GM19193 (cell line): Measurements from ENCODE around the gene PRTFDC1.

Source experiments
- POLR2A ChIP-seq: IDR thresholded peaks from 4 replicates; pipeline ENCODE4 v1.6.1; 2011; ENCODE audit not compliant: insufficient read depth, insufficient read length; ENCODE audit errors: extremely low read depth

PRTFDC1 gene

GRCh38 chr10:24822590-24822989 is 129.8 kb downstream of the PRTFDC1 start:
- TF ChIP-seq POLR2A, result no peak

DNA sequence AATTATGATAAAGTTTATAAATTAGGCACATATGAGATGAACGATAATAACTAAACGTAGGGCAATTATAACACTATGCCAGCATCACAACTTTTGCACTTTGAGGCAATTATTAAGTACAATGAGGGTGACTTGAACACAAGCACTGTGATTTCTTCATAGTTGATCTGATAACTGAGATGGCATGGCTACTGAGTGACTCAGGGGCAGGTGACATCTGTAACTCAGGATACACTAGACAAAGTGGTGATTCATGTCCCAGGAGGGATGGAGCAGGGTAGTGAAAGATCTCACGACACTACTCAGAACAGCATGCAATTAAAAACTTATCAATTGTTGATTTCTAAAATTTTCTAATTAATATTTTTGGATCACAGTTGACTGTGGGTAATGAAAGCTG is 130.4 kb downstream of the PRTFDC1 start:
- no peak for TF ChIP-seq POLR2A

DNA sequence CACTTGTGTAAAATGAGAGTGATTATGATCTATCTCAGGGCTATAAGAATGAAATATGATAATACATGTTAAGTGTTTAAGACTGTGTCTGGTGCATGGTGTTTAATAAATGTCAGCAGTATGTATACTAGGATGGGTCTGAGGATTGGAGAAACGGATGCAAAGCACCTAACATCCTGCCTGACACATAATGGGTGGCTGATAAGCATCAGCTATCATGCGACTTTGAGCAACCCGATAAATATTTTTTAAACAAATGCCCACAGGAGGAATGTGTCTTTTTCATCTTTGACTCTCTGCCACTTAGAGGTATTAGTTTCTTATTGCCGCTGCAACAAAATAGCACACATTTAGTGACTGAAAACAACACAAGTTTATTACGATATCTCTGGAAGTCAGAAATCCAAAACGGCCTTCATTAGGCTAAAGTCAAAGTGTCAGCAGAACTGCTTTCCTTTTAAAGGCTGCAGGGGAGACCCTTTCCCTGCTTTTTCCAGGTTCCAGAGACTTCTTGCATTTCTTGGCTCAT is 135.5 kb downstream of the PRTFDC1 start:
- TF ChIP-seq POLR2A, result no peak

GRCh38 chr10:24814568-24815313 is 137.7 kb downstream of the PRTFDC1 start:
- no peak for TF ChIP-seq POLR2A

GRCh38 chr10:24813856-24814255 is 138.6 kb downstream of the PRTFDC1 start:
- no peak for TF ChIP-seq POLR2A

- no peak for TF ChIP-seq POLR2A
Observed at GRCh38 chr10:24806262-24806661, 146.1 kb downstream of the PRTFDC1 start.

DNA sequence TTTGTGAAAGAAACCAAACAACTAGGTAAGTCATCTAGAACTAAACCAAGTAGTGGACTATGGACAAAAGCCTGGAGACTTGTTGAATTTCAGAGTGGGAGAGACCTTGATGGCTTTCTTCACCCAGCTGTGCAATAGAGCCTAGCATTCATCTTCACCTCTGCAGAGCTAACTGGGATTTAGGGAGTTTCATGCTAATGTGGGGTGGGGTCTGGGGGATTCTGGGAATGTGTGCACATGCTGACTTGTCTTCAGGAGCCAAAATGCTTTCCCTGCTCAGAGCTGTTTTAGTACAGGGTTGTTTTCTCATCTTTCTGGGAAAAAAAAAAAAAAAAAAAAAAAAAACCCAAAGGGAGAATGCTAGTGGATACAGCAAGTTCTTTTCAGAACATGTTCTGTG is 147.4 kb downstream of the PRTFDC1 start:
- TF ChIP-seq POLR2A, result no peak

- TF ChIP-seq POLR2A, result no peak
Observed at GRCh38 chr10:24804392-24804791, 148.0 kb downstream of the PRTFDC1 start.

DNA sequence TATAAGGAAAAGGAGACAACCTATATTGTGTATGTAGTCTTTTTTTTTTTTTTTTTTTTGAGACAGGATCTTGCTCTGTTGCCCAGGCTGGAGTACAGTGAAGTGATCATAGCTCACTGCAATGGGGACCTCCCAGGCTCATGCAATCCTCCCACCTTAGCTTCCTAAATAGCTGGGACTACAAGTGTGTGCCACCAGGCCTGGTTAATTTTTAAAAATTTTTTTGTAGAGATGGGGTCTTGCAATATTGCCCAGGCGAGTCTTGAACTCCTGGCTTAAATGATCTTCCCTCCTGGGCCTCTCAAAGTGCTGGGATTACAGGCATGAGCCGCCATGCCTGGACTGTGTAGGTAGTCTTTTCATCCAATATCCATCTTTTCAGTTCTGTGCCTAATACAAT is 150.0 kb downstream of the PRTFDC1 start:
- no peak for TF ChIP-seq POLR2A

GRCh38 chr10:24800861-24801260 is 151.5 kb downstream of the PRTFDC1 start:
- no peak for TF ChIP-seq POLR2A
